ENCODE results near the gene ENTHD1.
"Not testable (repeated sequence)": the region's sequence is repeated elsewhere in the genome, so short reads cannot be mapped to it uniquely, and the experiment has no call there.

ENTHD1 gene

GRCh38 chr22:39776295-39777009 lies 117.1 kb downstream of the ENTHD1 start:
- no peak for DNase-seq

- no peak for DNase-seq
Observed at GRCh38 chr22:39773976-39774539, 119.5 kb downstream of the ENTHD1 start.

GRCh38 chr22:39773503-39773902 lies 120.1 kb downstream of the ENTHD1 start:
- no peak for DNase-seq

GRCh38 chr22:39771486-39771885 lies 122.1 kb downstream of the ENTHD1 start:
- DNase-seq, result no peak

- no peak for DNase-seq
Observed at GRCh38 chr22:39765661-39766060, 127.9 kb downstream of the ENTHD1 start.

GRCh38 chr22:39765046-39765445 lies 128.5 kb downstream of the ENTHD1 start:
- no peak for DNase-seq

GRCh38 chr22:39763276-39763675 lies 130.3 kb downstream of the ENTHD1 start:
- no peak for DNase-seq

- no peak for DNase-seq
Observed at GRCh38 chr22:39750759-39751158, 142.8 kb downstream of the ENTHD1 start.

GRCh38 chr22:39748877-39749276 lies 144.7 kb downstream of the ENTHD1 start:
- no peak for DNase-seq

- no peak for DNase-seq
Observed at GRCh38 chr22:39746600-39747262, 146.8 kb downstream of the ENTHD1 start.

GRCh38 chr22:39745789-39746188 lies 147.8 kb downstream of the ENTHD1 start:
- no peak for DNase-seq

GRCh38 chr22:39744353-39744752 lies 149.2 kb downstream of the ENTHD1 start:
- DNase-seq, result no peak

- no peak for DNase-seq
Observed at GRCh38 chr22:39743935-39744334, 149.6 kb downstream of the ENTHD1 start.

GRCh38 chr22:39739338-39740027 lies 154.1 kb downstream of the ENTHD1 start:
- no peak for DNase-seq

GRCh38 chr22:39738746-39739145 lies 154.8 kb downstream of the ENTHD1 start:
- DNase-seq, result no peak

GRCh38 chr22:39735776-39736175 lies 157.8 kb downstream of the ENTHD1 start:
- DNase-seq, result no peak

- DNase-seq, result no peak
Observed at GRCh38 chr22:39734866-39735265, 158.7 kb downstream of the ENTHD1 start.

GRCh38 chr22:39734046-39734445 lies 159.5 kb downstream of the ENTHD1 start:
- DNase-seq, result not testable (repeated sequence)

GRCh38 chr22:39733191-39733590 lies 160.4 kb downstream of the ENTHD1 start:
- no peak for DNase-seq

GRCh38 chr22:39732625-39733024 lies 160.9 kb downstream of the ENTHD1 start:
- DNase-seq, result no peak

GRCh38 chr22:39731881-39732555 lies 161.5 kb downstream of the ENTHD1 start:
- no peak for DNase-seq

GRCh38 chr22:39731481-39731880 lies 162.1 kb downstream of the ENTHD1 start:
- DNase-seq, result no peak
